GM19099 (cell line): ENCODE measurements around the gene COMMD10.

Experiments used
- POLR2A ChIP-seq: IDR thresholded peaks from 3 replicates; pipeline ENCODE4 v1.6.1; 2011; ENCODE audit warnings: low read depth; ENCODE audit not compliant: insufficient read length; ENCODE audit errors: extremely low read depth

The COMMD10 gene

GRCh38 chr5:116329503-116329902 lies 244.7 kb downstream of the COMMD10 start:
- TF ChIP-seq POLR2A, result no peak

GRCh38 chr5:116340799-116341198 lies 256.0 kb downstream of the COMMD10 start:
- TF ChIP-seq POLR2A, result no peak
